Measurements from ENCODE around the gene PTPRN2.

GRCh38 chr7:157946398-157947060 is 641.1 kb downstream of the PTPRN2 start:
- TF ChIP-seq CTCF (conservative IDR thresholded peaks at IDR 0.05 in 1 of 2, IDR thresholded peaks at IDR 0.05 in 1 of 2; ENCODE audit: extremely low read depth in 1 of 2, insufficient read depth in 1 of 2, low read depth in 1 of 2, low read length in 2 of 2) (no peak), EZH2 (IDR thresholded peaks at IDR 0.05; ENCODE audit: borderline replicate concordance, low read length) (no peak)

Measured in mammary epithelial cell (primary cell).